Peyer's patch (tissue), 4 donors: ENCODE data around the gene SEMA5A. TPM values are rescaled to one million over a fixed set of nuclear protein-coding genes. Genes with fewer than 3 reads are reported as not detected.

ENCODE experiments used
- DNase-seq, 3 donors: peaks; one replicate each; pipeline ENCODE4 v3.0.0-alpha.2; 2017 to 2019
- H3K27ac ChIP-seq, 4 donors: fragments of 200-600 bp; sonication (generic); one replicate each; pipeline ENCODE4 v1.5.1; 2016 to 2019
- H3K27me3 ChIP-seq, 2 donors: fragments of 200-600 bp; sonication (generic); one replicate each; pipeline ENCODE4 v1.5.1; 2019
- H3K36me3 ChIP-seq, 3 donors: fragments of 200-600 bp; sonication (generic); one replicate each; pipeline ENCODE4 v1.5.1; 2016 to 2019
- H3K4me1 ChIP-seq, 4 donors: fragments of 200-600 bp; sonication (generic); one replicate each; pipeline ENCODE4 v1.5.1; 2016 to 2019
- H3K4me3 ChIP-seq, 4 donors: fragments of 200-600 bp; sonication (generic); 1 replicate in 3 of 4; 2 replicates in 1 of 4; pipeline ENCODE4 v1.5.1; 2016 to 2019; ENCODE audit warnings: mild to moderate bottlenecking in 1 of 4
- H3K9me3 ChIP-seq, 4 donors: fragments of 200-600 bp; sonication (generic); one replicate each; pipeline ENCODE4 v1.5.1; 2016 to 2019; ENCODE audit warnings: mild to moderate bottlenecking in 1 of 4
- CTCF ChIP-seq, 6 experiments: fragments of 450-650 bp in 4 of 6; fragments of 200-600 bp in 2 of 6; sonication (generic) in 1 of 6; IDR thresholded peaks; one replicate each; pipeline ENCODE4 v1.5.1; 2017 to 2019; ENCODE audit warnings: antibody characterized with exemption in 6 of 6, mild to moderate bottlenecking in 3 of 6, moderate library complexity in 1 of 6
- POLR2A ChIP-seq, 2 donors: fragments of 450-650 bp; IDR thresholded peaks; one replicate each; pipeline ENCODE4 v1.5.1; 2017; ENCODE audit warnings: antibody characterized with exemption in 2 of 2, mild to moderate bottlenecking in 2 of 2, moderate library complexity in 2 of 2
- total RNA-seq, 4 donors: library from RNA; depleted of rRNA; stranded (reverse); fragments of >200 nt; gene quantifications; one replicate each; pipeline ENCODE4 v1.1.0, GENCODE V29; 2016

The SEMA5A gene
- total RNA-seq, 4 donors from 2014 or later = 11.6 to 22.5 (median 18.2) TPM

DNA sequence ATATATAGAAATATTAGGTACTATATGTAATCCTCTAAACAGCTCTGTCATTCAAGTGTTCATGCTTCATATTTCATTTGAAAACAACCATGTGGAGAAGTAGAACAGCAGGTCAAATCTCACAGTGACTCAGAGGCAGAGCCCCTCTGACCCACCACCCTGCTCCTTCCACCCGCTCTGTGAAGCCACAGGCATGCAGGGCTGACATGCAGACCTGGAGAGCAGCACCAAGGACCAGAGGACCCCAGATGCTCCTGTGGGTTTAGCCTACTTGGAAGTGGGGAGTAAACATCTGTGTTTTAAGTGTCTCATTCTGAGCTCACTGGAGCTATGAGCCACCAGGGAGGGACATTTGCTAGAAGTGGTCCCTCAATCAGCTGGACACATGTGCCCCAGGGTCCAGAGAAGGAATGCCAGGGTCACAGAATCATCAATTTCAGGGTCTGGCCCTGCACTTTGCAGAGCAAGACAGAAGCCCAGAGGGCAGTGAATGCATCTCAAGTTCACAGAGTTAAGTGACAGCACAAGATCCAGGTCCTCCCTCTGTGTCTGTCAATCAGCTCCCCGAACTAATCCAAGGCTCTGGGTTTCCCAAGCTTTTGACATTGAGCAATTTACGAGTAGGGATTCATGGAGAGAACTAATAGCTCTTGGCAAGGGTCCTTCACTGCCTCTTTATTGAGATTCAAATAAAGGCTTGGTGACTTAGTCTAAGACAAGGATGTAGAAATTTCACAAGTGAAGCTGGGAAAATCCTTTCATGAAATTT, 441.1 kb downstream of the SEMA5A start:
- no peaks in the 10 kb centered on the region for H3K27me3 ChIP-seq
- no peak for TF ChIP-seq POLR2A (IDR thresholded peaks at IDR 0.05)
- no peak for TF ChIP-seq CTCF (IDR thresholded peaks at IDR 0.05)
- no peaks in the 10 kb centered on the region for H3K9me3 ChIP-seq
- no peak overlapping the region for H3K4me3 ChIP-seq
- H3K36me3 ChIP-seq = peaks cover 0 to 6% (median 0%) of the 10 kb centered on the region in 3 donors
- H3K27ac ChIP-seq = no peak overlapping the region
- DNase-seq = no peak
- no peaks in the 10 kb centered on the region for H3K4me1 ChIP-seq

DNA sequence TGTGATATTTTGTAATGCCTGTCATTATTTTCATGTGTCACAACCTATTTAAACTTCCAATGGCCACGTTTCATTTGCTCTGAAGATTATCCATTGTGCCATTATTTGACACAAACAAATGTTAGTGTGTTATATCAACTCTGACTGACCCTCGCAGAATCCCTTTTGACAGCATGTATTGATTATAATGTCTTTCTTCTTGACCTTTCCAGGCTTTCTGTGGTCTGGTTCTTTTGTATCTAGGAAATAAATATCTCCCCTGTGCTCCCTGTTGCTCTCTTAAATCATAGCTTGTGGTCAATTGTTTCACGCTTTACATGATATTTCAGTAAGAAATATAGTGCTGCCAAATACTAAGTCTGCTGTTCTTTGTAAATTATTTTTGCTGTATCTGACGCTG, 442.6 kb downstream of the SEMA5A start:
- DNase-seq = no peak
- Histone ChIP-seq H3K36me3 (peaks cover 0 to 6% (median 0%) of the 10 kb centered on the region in 3 donors), H3K27me3 (no peaks in the 10 kb centered on the region), H3K4me1 (no peaks in the 10 kb centered on the region), H3K4me3 (no peak overlapping the region), H3K9me3 (no peaks in the 10 kb centered on the region), H3K27ac (no peak overlapping the region)
- TF ChIP-seq CTCF (IDR thresholded peaks at IDR 0.05) (no peak), POLR2A (IDR thresholded peaks at IDR 0.05) (no peak)

DNA sequence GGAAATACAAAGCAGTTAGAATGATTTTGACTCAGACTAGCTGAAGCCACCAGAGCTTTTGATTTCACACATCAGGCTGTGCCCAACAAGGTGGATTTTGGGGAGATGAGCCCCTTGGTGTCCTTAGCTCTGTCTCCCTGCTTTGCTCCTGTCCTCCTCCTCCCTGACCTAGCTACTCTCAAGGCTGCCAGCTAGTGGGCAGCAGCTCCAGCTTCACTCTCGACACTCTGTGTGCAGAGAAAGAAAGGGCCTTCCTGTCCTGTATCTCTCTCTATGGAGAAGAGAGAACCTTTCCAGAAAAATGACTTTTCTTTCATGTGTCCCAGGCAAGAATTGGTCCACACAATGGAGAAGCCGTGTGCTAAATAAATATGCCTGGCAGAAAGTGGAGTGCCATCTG, 446.2 kb downstream of the SEMA5A start:
- Histone ChIP-seq H3K27me3 (no peaks in the 10 kb centered on the region), H3K36me3 (no peaks in the 10 kb centered on the region), H3K4me1 (no peaks in the 10 kb centered on the region), H3K4me3 (no peak overlapping the region), H3K27ac (no peak overlapping the region), H3K9me3 (no peaks in the 10 kb centered on the region)
- DNase-seq = no peak
- no peak for TF ChIP-seq CTCF (IDR thresholded peaks at IDR 0.05)
- no peak for TF ChIP-seq POLR2A (IDR thresholded peaks at IDR 0.05)

- TF ChIP-seq POLR2A (IDR thresholded peaks at IDR 0.05) = no peak
- TF ChIP-seq CTCF (IDR thresholded peaks at IDR 0.05) = no peak
- H3K27me3 ChIP-seq = no peaks in the 10 kb centered on the region
- H3K27ac ChIP-seq = no peak overlapping the region
- H3K9me3 ChIP-seq = no peaks in the 10 kb centered on the region
- no peaks in the 10 kb centered on the region for H3K36me3 ChIP-seq
- DNase-seq = no peak
- no peaks in the 10 kb centered on the region for H3K4me1 ChIP-seq
- no peak overlapping the region for H3K4me3 ChIP-seq
Measured at GRCh38 chr5:9098990-9099389, 446.9 kb downstream of the SEMA5A start.

- Histone ChIP-seq H3K27me3 (no peaks in the 10 kb centered on the region), H3K4me1 (no peaks in the 10 kb centered on the region), H3K9me3 (no peaks in the 10 kb centered on the region), H3K4me3 (no peak overlapping the region), H3K36me3 (no peaks in the 10 kb centered on the region), H3K27ac (no peak overlapping the region)
- DNase-seq = no peak
- TF ChIP-seq CTCF (IDR thresholded peaks at IDR 0.05) (no peak), POLR2A (IDR thresholded peaks at IDR 0.05) (no peak)
Measured at GRCh38 chr5:9094582-9094981, 451.3 kb downstream of the SEMA5A start.
